GM19372 (cell line): ENCODE results near the gene TMEM200C.
A peak's percentile ranks its signal among the peaks of the same experiment; 100 is the strongest.
"Not testable (repeated sequence)": the region's sequence is repeated elsewhere in the genome, so short reads cannot be mapped to it uniquely, and the experiment has no call there.

ENCODE experiments used
- ATAC-seq: cut with Tn5 transposase; IDR thresholded peaks from one replicate; pipeline ENCODE4 v1.9.1; 2021; ENCODE audit warnings: mild to moderate bottlenecking, low read depth, moderate library complexity; ENCODE audit not compliant: unreplicated experiment

Gene TMEM200C

DNA sequence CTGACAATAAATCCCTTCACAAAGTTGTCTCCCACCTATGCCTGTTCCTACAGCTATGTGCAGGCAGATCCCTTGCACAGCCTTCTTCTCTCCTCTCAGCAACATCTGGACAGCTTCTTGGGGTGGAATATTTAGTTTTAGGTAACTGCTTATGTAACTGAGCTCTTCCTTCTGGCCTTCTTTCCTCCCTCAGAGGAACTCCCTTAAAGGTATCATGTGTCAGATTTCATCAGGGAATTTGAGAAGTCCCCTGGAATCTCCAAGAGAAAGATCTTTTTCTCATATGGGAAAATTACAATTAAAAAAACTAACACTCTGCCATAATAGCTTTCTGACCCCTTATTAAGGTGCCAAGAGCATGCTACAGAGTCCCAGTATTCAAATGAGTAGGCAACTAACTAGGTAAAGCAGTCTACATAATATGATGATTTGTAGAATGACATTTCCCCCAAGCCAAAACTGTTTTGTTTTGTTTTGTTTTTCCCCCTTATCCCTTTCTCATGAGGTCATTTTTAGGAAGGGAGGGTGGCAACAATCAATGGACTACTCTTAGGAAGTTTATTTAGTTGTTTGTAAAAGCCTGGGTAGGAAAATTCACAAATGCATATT lies 2.4 kb downstream of the TMEM200C start:
- no peak for ATAC-seq

- ATAC-seq, result no peak
These were observed 3.5 kb downstream of the TMEM200C start for GRCh38 chr18:5891854-5892215.

- no peak for ATAC-seq
These were observed 4.0 kb downstream of the TMEM200C start for GRCh38 chr18:5891184-5891853.

GRCh38 chr18:5890331-5891183 lies 4.8 kb downstream of the TMEM200C start:
- ATAC-seq, result peak; percentile 82

- ATAC-seq, result no peak
These were observed 10.0 kb downstream of the TMEM200C start for GRCh38 chr18:5885361-5885760.

DNA sequence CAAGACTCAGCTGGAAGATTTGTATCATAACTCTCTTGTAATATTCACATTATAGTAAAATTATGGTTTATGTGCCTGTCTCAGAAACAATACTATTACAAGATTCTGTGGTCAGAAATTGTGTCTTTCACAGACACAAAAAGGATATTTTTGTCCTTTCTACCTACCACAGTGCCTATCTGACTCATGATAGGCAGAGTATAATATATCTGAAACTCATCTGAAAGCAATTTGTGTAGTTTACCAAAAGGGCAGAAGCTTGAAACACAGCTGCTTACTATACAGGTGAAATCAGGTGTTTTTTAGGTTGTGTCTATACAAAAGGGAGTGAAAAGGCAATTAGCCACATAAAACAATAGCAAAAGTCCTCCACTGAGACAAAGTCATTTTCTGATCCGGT lies 10.9 kb downstream of the TMEM200C start:
- ATAC-seq, result no peak

DNA sequence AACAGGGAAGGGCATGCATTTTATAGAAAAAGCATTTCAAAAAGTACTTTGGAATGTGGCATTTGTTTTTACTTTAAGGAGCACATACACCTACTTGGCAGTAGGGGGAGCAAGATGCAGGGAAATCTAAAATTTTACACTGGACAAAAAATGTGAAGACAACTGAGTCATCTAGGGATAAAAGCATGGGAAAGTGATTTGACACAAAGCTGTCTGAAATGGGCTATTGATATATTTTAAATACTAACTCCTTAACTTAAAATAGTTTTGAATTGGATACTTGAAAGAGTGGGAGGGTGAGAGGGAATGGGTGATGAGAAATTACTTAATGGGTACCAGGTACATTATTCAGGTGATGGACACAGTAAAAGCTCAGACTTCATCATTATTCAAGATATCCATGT lies 15.8 kb downstream of the TMEM200C start:
- ATAC-seq, result no peak

DNA sequence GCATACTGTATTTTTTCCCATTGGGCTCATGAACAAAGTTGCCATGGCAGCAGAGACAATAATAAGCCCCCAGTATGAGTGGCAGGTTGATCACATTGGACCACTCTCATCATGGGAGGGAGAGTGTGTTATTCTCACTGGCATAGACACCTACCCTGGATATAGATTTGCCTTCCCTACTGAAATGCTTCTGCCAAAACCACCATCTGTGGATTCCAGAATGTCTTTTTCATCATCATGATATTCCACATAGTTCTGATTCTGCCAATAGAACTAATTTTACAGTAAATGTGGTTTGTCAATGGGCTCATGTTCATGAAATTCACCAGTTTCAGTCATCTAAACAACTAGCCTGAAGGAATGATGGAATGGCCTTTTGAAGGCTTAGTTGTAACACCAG lies 18.4 kb downstream of the TMEM200C start:
- no peak for ATAC-seq

DNA sequence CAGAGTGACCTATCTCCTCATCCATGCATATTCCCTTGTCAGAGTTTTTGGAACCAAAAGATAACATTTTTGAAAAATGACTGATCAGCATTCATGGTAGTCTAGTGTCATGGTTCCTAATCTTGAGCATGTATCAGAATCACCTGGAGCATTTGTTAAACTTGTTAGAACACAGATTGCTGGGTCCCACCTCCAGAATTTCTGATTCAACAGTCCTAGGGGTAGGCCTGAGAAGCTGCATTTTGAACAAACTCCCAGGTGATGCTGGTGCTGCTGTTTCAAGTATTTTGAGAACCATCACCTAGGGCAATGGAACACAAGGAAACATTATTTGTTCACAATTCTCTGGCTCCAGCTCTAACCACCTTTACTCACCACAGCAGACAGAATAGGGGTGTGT lies 21.0 kb downstream of the TMEM200C start:
- no peak for ATAC-seq

DNA sequence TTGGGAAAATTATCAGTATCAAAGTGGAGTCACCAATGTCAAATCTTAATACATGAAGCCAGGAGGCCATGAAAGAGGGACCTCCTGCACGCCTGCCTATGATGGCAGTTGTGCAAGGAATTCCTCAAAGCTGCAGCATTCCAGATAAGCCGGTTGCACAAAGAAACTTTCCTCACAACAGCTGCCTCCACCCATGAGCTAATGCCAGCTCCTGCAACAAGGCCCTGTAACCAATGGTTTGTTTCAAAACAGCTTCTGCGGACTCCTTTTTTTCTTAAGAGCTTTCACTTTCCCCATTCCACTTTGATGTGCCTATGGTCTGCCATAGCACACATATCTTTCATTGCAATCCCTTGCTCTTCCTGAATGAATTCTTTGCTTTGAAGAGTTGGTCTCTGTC lies 22.4 kb downstream of the TMEM200C start:
- no peak for ATAC-seq

GRCh38 chr18:5871426-5871825 lies 23.9 kb downstream of the TMEM200C start:
- no peak for ATAC-seq

DNA sequence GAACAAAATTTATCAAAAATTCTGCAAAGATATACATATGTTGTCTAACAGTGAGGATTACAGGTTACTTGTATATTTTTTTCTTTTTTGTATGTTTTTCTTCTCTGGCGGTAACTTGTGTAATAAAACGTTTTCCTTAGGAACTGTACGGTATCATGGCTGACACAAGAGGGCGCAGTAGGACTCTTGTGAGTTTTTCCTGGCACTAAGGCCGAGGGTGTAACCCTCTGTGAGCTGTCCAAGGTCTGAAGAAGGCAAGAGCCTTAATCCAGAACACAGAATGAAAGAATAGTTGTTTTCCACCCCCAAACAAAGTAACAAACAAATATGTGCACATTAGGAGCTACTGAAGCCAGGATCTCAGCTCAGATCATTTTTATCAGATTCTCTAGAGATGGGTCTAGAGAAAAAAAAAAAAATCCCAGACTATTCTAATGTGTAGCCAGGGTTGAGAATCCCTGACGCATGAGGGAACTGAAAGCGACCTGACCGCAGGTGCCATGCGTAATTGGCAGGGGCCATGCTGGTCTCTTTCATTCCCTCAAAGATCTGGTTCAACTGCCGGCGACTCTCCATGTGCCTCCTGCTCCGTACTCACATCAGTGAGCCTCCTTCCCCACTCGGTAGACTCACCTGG lies 27.0 kb downstream of the TMEM200C start:
- peak; percentile 85 for ATAC-seq

DNA sequence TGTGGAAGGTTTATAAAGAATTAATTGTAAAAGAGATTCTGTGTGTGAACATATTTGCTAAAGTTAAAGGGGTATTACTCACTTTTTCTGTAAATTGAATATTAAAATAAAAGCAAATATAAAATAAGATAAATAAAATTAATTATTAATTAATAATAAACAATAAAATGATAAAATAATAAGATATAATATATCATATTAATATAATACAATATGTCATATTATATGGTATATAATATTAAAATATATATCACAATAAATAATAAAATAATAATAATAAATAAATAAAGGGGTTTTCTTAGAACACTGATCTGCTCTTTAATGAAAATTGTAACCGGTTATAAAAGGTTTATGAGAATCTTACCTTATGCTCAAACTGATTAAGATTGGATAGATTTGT lies 29.8 kb downstream of the TMEM200C start:
- ATAC-seq, result no peak

DNA sequence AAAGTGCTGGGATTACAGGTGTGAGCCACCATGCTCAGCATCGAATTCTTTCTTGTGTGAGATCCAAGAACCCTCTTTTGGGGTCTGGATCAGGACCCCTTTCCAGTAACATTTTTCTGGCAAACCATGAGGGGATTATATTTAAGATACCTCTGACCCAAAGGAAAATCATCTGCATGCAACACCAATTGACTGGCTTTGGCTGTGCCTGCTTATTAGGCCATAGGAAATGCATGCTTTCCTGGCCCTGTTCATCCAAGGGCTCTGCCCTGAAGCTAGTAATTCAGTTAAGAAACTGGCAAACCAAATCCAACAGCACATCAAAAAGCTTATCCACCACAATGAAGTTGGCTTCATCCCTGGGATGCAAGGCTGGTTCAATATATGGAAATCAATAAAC lies 33.2 kb downstream of the TMEM200C start:
- not testable (repeated sequence) for ATAC-seq

GRCh38 chr18:5857180-5857579 lies 38.1 kb downstream of the TMEM200C start:
- ATAC-seq, result no peak

GRCh38 chr18:5853253-5853652 lies 42.1 kb downstream of the TMEM200C start:
- no peak for ATAC-seq

GRCh38 chr18:5851998-5852397 lies 43.3 kb downstream of the TMEM200C start:
- ATAC-seq, result no peak

DNA sequence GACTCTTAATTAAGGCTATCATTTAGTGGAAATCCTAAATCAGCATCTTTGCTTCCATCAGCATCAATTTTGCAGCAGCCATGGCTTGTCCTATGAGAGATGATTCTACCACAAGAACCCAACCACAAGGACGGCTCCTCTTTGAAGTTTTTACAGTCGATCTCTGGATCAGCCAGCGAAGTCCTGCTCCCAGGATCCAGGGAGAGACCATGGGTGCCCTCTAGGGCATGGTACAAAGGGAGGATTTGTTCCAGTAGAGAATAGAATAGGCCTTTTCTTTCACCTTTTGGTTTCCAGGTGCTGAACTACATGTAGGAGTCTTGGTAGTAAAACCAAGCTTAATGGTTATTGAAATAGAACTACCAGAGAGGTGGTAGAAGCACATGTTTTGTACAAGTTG lies 52.7 kb downstream of the TMEM200C start:
- ATAC-seq, result no peak

- no peak for ATAC-seq
These were observed 53.8 kb downstream of the TMEM200C start for GRCh38 chr18:5841518-5841917.

DNA sequence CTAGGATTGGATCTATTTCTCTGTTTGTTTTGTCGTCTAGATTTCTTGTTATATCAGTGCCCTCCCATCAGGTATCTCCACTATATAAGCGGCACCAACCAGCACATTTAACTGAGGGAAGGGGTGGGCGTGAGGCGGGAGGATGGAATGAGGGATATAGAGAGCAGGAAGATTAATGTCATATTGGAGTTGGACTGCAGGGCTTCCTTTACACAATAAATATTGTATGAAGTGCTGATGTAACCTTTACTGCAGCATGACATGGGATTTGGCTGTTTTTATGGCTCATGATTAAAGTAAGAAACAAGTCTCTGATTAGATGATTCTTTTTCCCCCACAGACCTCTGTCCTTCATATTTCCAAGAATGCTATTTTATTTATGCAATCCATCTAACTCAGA lies 54.8 kb downstream of the TMEM200C start:
- no peak for ATAC-seq

GRCh38 chr18:5840025-5840424 lies 55.3 kb downstream of the TMEM200C start:
- no peak for ATAC-seq
